C4-2B (cell line): ENCODE data around the gene SPACA4.

Source experiments
- ZFX ChIP-seq: fragments of 450-650 bp; IDR thresholded peaks from 2 replicates; pipeline ENCODE4 v1.6.1; 2017
- TF ChIP-seq, protein P1 (sequence below): fragments of 450-650 bp; conservative IDR thresholded peaks from 2 replicates; pipeline ENCODE4 v1.5.1; 2017; ENCODE audit warnings: mild to moderate bottlenecking

DNA sequence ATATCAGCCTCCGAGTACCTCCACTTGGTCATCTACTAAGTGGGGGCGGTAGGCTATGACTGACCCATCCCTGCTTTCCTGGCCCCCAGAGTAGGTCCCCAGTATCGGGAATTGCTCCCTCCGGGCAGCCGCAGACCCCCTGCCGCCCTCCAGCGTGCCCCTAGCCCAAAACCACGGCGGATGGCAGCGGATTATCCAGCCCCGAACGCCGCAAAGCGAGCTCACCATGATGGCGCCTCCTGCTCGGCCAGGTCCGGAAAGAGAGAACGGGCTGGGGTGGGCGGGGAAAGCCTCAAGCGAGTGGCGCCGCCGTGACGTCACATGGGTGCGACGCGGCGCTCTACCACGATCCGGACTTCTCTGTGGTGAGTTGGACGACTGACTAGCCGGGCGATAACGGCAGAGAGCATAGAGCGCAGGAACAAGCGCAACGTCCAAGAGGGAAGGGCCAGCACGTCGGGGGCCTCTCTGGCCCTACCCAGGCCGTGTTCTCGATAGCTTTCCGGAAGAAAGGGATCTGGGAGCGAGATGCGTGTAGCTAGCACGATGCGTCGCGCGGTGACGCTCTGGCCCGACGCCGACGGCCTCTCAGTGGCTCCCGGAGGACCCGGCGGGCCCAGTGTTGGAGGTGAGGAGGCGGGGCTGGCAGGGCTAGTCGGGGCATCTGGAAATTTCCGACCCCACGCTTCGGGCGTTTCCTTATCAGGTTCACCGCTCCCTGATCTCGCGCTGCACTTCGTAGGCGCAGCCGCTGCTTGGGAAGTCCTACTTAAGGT, 12.6 kb downstream of the SPACA4 start, which contains the start of the genes RPL18 and SPHK2:
- TF ChIP-seq, protein P1, sequence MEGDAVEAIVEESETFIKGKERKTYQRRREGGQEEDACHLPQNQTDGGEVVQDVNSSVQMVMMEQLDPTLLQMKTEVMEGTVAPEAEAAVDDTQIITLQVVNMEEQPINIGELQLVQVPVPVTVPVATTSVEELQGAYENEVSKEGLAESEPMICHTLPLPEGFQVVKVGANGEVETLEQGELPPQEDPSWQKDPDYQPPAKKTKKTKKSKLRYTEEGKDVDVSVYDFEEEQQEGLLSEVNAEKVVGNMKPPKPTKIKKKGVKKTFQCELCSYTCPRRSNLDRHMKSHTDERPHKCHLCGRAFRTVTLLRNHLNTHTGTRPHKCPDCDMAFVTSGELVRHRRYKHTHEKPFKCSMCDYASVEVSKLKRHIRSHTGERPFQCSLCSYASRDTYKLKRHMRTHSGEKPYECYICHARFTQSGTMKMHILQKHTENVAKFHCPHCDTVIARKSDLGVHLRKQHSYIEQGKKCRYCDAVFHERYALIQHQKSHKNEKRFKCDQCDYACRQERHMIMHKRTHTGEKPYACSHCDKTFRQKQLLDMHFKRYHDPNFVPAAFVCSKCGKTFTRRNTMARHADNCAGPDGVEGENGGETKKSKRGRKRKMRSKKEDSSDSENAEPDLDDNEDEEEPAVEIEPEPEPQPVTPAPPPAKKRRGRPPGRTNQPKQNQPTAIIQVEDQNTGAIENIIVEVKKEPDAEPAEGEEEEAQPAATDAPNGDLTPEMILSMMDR: no peak
- no peak for TF ChIP-seq ZFX
